HepG2 (cell line): ENCODE data around the gene SPECC1L. TPM values are rescaled to one million over a fixed set of nuclear protein-coding genes. Genes with fewer than 3 reads are reported as not detected.

ENCODE experiments used
- AHDC1 ChIP-seq: sonication (generic); formaldehyde crosslinking; IDR thresholded peaks from 2 replicates; pipeline ENCODE4 v1.5.1; 2020; ENCODE audit warnings: mild to moderate bottlenecking, missing genetic modification reagents, borderline replicate concordance
- ARNTL ChIP-seq: sonication (generic); formaldehyde crosslinking; IDR thresholded peaks from 2 replicates; pipeline ENCODE4 v1.4.0; 2020; ENCODE audit warnings: mild to moderate bottlenecking, missing genetic modification reagents
- GATAD2A ChIP-seq: IDR thresholded peaks from 2 replicates; pipeline ENCODE4 v1.6.1; 2016
- GMEB2 ChIP-seq: IDR thresholded peaks from 2 replicates; pipeline ENCODE4 v1.6.1; 2016; ENCODE audit warnings: missing biosample characterization, missing genetic modification reagents, low read depth
- MEF2D ChIP-seq: sonication (generic); formaldehyde crosslinking; IDR thresholded peaks from 2 replicates; pipeline ENCODE4 v1.5.1; 2020; ENCODE audit warnings: mild to moderate bottlenecking, missing genetic modification reagents
- PRDM15 ChIP-seq: sonication (generic); formaldehyde crosslinking; IDR thresholded peaks from 2 replicates; pipeline ENCODE4 v1.4.0; 2020; ENCODE audit warnings: missing genetic modification reagents
- SOX6 ChIP-seq, 2 experiments: fragments of 450-650 bp in 1 of 2; sonication (generic) in 1 of 2; formaldehyde crosslinking in 1 of 2; IDR thresholded peaks; 2 replicates each; pipeline versions ENCODE4 v1.4.0 to v1.6.1; 2017 to 2020; ENCODE audit warnings: antibody characterized with exemption in 1 of 2, mild to moderate bottlenecking in 1 of 2, missing genetic modification reagents in 1 of 2
- STAG1 ChIP-seq: sonication (generic); formaldehyde crosslinking; IDR thresholded peaks from 2 replicates; pipeline ENCODE4 v1.4.0; 2020; ENCODE audit warnings: missing genetic modification reagents
- ZNF180 ChIP-seq: sonication (generic); formaldehyde crosslinking; IDR thresholded peaks from 2 replicates; pipeline ENCODE4 v1.4.0; 2020; ENCODE audit warnings: low read depth, missing genetic modification reagents, borderline replicate concordance
- polyA plus RNA-seq, 8 experiments: library from polyadenylated mRNA; depleted of rRNA in 3 of 8; stranded (reverse) in 7 of 8; unstranded in 1 of 8; fragments of >200 nt; fragmentation: Illumina TruSeq in 4 of 8; extraction: Trizol in 4 of 8; gene quantifications; 2 replicates each; pipeline versions ENCODE4 v1.2.1 to v1.2.3, GENCODE V29; 2011 to 2016; ENCODE audit warnings: low read depth in 4 of 8, missing spikeins in 1 of 8, mixed read lengths in 1 of 8; ENCODE audit not compliant: insufficient read depth in 1 of 8
- total RNA-seq, 5 experiments: library from RNA; depleted of rRNA; stranded (reverse); fragments of >200 nt; fragmentation: Illumina TruSeq; extraction: Trizol; gene quantifications; 2 replicates each; pipeline ENCODE4 v1.2.3, GENCODE V29; 2016; ENCODE audit warnings: low read depth in 1 of 5
- TF ChIP-seq, protein P1 (sequence below): sonication (generic); formaldehyde crosslinking; IDR thresholded peaks from 2 replicates; pipeline ENCODE4 v1.4.0; 2020; ENCODE audit warnings: missing genetic modification reagents, borderline replicate concordance

The SPECC1L gene
- total and polyA plus RNA-seq, 2 of the 13 experiments (the other 11 are each of a cell fraction or from before 2014, with no cell fraction given): 14.1 to 30.3 TPM

- TF ChIP-seq AHDC1 (CRISPR knock-in tag): no peak
- no peak for TF ChIP-seq ARNTL
- no peak for TF ChIP-seq ZNF180
- no peak for TF ChIP-seq MEF2D (CRISPR knock-in tag)
- no peak for TF ChIP-seq PRDM15
- no peak for TF ChIP-seq STAG1 (CRISPR knock-in tag)
- no peak for TF ChIP-seq GMEB2 (CRISPR knock-in tag)
- TF ChIP-seq, protein P1, sequence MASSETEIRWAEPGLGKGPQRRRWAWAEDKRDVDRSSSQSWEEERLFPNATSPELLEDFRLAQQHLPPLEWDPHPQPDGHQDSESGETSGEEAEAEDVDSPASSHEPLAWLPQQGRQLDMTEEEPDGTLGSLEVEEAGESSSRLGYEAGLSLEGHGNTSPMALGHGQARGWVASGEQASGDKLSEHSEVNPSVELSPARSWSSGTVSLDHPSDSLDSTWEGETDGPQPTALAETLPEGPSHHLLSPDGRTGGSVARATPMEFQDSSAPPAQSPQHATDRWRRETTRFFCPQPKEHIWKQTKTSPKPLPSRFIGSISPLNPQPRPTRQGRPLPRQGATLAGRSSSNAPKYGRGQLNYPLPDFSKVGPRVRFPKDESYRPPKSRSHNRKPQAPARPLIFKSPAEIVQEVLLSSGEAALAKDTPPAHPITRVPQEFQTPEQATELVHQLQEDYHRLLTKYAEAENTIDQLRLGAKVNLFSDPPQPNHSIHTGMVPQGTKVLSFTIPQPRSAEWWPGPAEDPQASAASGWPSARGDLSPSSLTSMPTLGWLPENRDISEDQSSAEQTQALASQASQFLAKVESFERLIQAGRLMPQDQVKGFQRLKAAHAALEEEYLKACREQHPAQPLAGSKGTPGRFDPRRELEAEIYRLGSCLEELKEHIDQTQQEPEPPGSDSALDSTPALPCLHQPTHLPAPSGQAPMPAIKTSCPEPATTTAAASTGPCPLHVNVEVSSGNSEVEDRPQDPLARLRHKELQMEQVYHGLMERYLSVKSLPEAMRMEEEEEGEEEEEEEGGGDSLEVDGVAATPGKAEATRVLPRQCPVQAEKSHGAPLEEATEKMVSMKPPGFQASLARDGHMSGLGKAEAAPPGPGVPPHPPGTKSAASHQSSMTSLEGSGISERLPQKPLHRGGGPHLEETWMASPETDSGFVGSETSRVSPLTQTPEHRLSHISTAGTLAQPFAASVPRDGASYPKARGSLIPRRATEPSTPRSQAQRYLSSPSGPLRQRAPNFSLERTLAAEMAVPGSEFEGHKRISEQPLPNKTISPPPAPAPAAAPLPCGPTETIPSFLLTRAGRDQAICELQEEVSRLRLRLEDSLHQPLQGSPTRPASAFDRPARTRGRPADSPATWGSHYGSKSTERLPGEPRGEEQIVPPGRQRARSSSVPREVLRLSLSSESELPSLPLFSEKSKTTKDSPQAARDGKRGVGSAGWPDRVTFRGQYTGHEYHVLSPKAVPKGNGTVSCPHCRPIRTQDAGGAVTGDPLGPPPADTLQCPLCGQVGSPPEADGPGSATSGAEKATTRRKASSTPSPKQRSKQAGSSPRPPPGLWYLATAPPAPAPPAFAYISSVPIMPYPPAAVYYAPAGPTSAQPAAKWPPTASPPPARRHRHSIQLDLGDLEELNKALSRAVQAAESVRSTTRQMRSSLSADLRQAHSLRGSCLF (CRISPR knock-in tag): no peak
- TF ChIP-seq GATAD2A: peak; percentile 79
- TF ChIP-seq SOX6 (IDR thresholded peaks at IDR 0.05): no peak
- peak; percentile 65; the same call in 1 of the 2 replicates for TF ChIP-seq SOX6 (CRISPR knock-in tag; IDR thresholded peaks at IDR 0.05)
Measured at GRCh38 chr22:24315367-24315966, 44.8 kb downstream of the SPECC1L start (continued).
